DMS 273 (cell line): ENCODE data around the gene TMEM150C.

ENCODE experiments used
- DNase-seq: peaks from one replicate; lab custom pipeline; 2025; ENCODE audit not compliant: unreplicated experiment; lab: John Stamatoyannopoulos, UW

TMEM150C gene

GRCh38 chr4:82561786-82562563, at the start of gene TMEM150C:
TSS of gene TMEM150C (minus strand) at chr4:82561988. CDS start at chr4:82504657, 57,331 bp downstream.
- DNase-seq = peak; percentile 57

GRCh38 chr4:82611527-82611926, 49.7 kb upstream of the TMEM150C start:
- DNase-seq = no peak

GRCh38 chr4:82610041-82610440, 48.3 kb upstream of the TMEM150C start:
- DNase-seq = no peak

DNA sequence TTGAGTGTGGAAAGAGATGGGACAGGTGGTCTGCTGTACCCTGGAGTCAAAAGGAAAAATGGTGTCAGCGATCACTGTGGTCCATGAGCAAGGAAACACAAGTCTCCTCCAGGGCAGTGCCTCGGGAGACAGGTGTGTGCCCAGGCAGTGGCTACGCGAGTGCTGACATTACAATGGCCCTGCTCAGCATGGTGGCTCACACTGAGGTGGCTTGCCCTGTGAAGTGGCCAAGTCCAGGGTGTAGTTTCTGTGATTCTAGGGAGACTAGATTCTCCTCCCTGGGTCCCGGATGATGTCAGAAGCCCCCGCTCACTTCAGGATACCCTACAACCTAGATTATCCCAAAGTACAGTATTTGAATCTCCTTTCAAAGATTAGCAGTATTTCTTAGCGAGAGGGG, 44.8 kb upstream of the TMEM150C start:
- no peak for DNase-seq

DNA sequence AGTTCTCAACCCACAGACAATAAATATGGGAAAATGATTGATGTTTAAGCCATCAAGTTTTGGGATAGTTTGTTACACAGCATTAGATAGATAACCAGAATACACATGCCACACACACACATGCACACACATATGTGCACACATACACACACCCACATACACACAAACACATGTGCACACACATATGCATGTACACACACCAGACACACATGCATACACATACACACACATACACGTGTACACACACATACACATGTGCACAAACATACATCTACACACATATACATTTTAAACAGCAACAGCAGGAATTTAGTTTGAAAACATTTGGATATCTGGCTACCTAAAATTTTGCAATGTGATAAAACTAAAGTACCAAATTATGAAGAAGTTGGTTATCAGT, 42.7 kb upstream of the TMEM150C start:
- DNase-seq = no peak

DNA sequence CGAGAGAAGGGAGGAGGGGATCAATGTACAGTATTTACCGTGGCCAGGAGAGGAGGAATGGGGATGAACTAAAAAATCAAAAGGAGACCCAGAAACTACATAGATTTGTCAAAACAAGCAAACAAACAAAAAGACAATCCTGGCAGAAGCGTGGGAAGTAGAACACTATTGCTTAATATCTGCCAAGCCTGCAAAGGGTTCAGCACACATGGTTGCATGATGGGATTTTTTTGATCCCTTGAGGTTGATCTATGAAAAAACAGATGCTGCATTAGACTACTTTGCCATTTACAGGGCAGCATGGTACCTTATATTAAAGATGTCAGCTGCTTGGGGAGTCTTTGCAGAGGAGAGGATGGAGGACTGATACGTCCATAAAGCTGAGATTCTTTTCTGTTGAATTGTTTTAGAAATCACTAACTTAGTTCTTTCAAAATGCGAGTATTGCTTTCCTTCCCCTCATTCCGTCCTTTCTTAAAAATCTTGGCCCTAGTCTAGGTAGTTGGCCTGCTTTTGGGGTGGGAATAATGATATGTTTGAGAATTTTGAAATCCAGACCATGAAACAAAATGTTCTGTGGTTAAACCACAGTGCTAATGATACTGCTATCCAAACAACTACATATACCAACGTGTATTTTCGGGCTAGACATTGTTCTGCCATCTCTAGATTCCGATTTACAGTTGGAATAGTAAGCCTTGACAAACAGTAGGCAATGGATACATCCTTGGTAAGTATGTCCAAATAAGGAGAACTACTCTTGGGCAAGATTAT, 39.6 kb upstream of the TMEM150C start:
- DNase-seq = no peak

DNA sequence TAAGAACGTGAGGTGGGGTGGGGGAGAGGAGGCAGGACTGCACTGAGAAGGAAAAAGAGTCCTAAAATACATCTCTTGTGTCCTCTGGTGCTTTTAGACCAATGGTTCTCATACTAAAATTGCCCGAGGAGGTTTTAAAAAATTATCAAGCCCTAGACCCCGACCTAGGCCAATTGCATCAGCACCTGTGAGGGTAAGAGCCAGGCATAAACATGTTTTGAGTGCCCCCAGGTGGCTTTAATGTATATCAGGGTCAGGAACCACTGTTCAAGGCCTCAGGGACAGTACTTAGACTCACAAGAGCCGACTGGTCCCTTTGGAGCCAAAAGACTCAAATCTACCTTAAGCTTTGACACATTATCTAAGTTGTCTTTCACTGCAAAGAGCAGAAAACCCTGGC, 37.5 kb upstream of the TMEM150C start:
- DNase-seq = peak; percentile 37

GRCh38 chr4:82594456-82594855, 32.7 kb upstream of the TMEM150C start:
- no peak for DNase-seq

DNA sequence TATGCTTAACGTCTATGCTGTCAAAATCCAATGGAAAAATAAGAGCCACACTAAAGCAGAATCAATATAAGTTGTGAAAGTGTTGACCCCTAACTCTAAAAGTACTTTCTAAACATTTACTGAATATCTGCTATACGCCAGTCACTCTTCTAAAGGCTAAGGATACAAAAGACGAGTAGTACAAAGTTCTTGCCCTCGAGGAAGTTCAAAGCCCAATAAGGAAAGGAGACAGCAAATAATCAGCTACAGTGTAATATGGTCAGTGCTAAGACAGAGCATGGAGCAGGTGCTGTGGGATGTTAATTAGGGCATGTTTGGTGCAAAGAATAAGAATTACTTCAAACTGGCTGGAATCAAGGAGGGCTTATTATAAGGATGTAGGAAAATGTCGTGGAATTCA, 31.6 kb upstream of the TMEM150C start:
- DNase-seq = no peak

DNA sequence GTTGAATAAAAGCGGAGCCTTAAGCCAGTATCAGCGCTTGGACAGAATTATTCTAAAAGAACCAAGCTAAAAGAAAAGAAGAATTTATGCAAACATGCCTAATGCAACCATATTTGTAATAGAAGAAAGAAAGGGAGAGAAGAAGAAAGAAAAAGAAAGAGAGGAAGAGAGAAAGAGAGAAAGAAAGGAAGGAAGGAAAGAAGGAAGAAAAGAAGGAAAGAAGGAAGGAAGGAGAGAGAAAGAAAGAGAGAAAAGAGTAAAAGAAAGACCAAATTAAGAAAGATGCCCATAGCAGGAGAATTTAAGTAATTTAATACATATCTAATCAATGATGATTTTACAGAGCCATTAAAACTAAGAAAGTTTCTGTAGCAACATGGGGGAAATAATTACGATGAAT, 30.9 kb upstream of the TMEM150C start:
- DNase-seq = no peak

- DNase-seq = no peak
These were observed 29.8 kb upstream of the TMEM150C start for GRCh38 chr4:82591592-82591991.

DNA sequence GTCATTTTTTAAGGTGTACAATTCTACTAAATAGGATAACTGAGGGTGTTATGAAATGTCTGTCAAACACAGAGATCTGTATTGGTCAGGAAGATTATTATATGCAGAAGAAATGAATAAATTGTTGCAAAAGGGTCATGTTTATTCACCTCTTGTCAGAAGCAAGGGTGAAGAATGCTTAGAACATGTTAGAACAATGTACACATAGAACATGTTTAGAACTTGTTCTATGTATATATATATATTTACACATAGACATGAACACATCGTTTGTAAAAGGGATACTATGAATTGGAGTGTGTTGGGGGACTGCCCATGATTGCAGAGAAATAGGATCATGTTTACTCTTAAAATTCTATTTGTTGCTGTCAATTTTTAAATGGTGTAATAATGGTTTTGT, 28.0 kb upstream of the TMEM150C start:
- DNase-seq = no peak

GRCh38 chr4:82588771-82589270, 27.0 kb upstream of the TMEM150C start:
- no peak for DNase-seq

GRCh38 chr4:82587826-82588540, 26.2 kb upstream of the TMEM150C start:
- no peak for DNase-seq

- peak; percentile 14 for DNase-seq
These were observed 24.1 kb upstream of the TMEM150C start for GRCh38 chr4:82585690-82586435.

- DNase-seq = no peak
These were observed 23.1 kb upstream of the TMEM150C start for GRCh38 chr4:82584931-82585330.

- DNase-seq = no peak
These were observed 22.3 kb upstream of the TMEM150C start for GRCh38 chr4:82583897-82584587.

GRCh38 chr4:82579932-82580331, 18.1 kb upstream of the TMEM150C start:
- DNase-seq = no peak

DNA sequence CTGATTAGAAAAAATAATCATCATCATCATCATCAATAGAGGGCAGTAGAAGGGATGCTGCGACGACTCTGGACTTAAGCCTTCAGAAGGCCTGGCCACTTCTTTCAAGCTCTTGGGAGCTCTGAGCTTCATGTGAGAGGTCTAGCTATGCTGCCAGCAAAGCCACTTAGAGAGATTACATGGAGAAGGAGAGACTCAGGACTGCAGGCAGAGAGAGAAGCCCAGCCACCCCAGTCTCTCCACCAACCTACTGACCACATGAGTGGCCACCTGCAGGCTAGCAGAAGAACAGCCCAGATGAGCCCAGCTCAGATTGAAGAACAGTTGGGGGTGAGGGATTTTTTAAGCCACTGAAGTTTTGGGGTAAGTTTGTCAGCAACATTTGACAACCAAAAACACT, 17.1 kb upstream of the TMEM150C start:
- DNase-seq = peak; percentile 2

GRCh38 chr4:82577451-82577850, 15.7 kb upstream of the TMEM150C start:
- no peak for DNase-seq
